ENCODE data around the gene LRRFIP1.
"Not testable (repeated sequence)": the region's sequence is repeated elsewhere in the genome, so short reads cannot be mapped to it uniquely, and the experiment has no call there.

LRRFIP1 gene

GRCh38 chr2:237743561-237744269 lies 116.3 kb downstream of the LRRFIP1 start:
- peaks cover 61% of the 10 kb centered on the region for H3K4me1 ChIP-seq (ENCODE audit: insufficient read depth, low read length)
- H3K36me3 ChIP-seq (ENCODE audit: insufficient read depth, low read length): peaks cover 10% of the 10 kb centered on the region
- H3K27ac ChIP-seq (ENCODE audit: low read depth, low read length): peak overlapping the region; percentile 10
- H3K9me3 ChIP-seq (ENCODE audit: low read length): no peaks in the 10 kb centered on the region
- H3K4me3 ChIP-seq (ENCODE audit: low read depth in 1 of 2, low read length in 2 of 2): no peak overlapping the region
- H3K9ac ChIP-seq (ENCODE audit: low read length): no peak overlapping the region
- H3K27me3 ChIP-seq (ENCODE audit: control insufficient read depth in 1 of 2, insufficient read depth in 2 of 2, low read length in 2 of 2): no peaks in the 10 kb centered on the region

GRCh38 chr2:237744270-237744612 lies 116.9 kb downstream of the LRRFIP1 start:
- Histone ChIP-seq H3K4me3 (ENCODE audit: low read depth in 1 of 2, low read length in 2 of 2) (no peak overlapping the region), H3K27me3 (ENCODE audit: control insufficient read depth in 1 of 2, insufficient read depth in 2 of 2, low read length in 2 of 2) (no peaks in the 10 kb centered on the region), H3K36me3 (ENCODE audit: insufficient read depth, low read length) (peaks cover 15% of the 10 kb centered on the region), H3K9me3 (ENCODE audit: low read length) (no peaks in the 10 kb centered on the region), H3K9ac (ENCODE audit: low read length) (no peak overlapping the region), H3K4me1 (ENCODE audit: insufficient read depth, low read length) (peaks cover 56% of the 10 kb centered on the region), H3K27ac (ENCODE audit: low read depth, low read length) (no peak overlapping the region)

GRCh38 chr2:237744613-237745249 lies 117.3 kb downstream of the LRRFIP1 start:
- H3K9ac ChIP-seq (ENCODE audit: low read length): no peak overlapping the region
- no peak overlapping the region for H3K4me3 ChIP-seq (ENCODE audit: low read depth in 1 of 2, low read length in 2 of 2)
- no peaks in the 10 kb centered on the region for H3K9me3 ChIP-seq (ENCODE audit: low read length)
- H3K27me3 ChIP-seq (ENCODE audit: control insufficient read depth in 1 of 2, insufficient read depth in 2 of 2, low read length in 2 of 2): no peaks in the 10 kb centered on the region
- H3K27ac ChIP-seq (ENCODE audit: low read depth, low read length): no peak overlapping the region
- H3K4me1 ChIP-seq (ENCODE audit: insufficient read depth, low read length): peaks cover 51% of the 10 kb centered on the region
- H3K36me3 ChIP-seq (ENCODE audit: insufficient read depth, low read length): peaks cover 20% of the 10 kb centered on the region

- Histone ChIP-seq H3K9ac (ENCODE audit: low read length) (no peak overlapping the region), H3K9me3 (ENCODE audit: low read length) (no peaks in the 10 kb centered on the region), H3K27ac (ENCODE audit: low read depth, low read length) (no peak overlapping the region), H3K4me1 (ENCODE audit: insufficient read depth, low read length) (peaks cover 46% of the 10 kb centered on the region), H3K27me3 (ENCODE audit: control insufficient read depth in 1 of 2, insufficient read depth in 2 of 2, low read length in 2 of 2) (no peaks in the 10 kb centered on the region), H3K4me3 (ENCODE audit: low read depth in 1 of 2, low read length in 2 of 2) (no peak overlapping the region), H3K36me3 (ENCODE audit: insufficient read depth, low read length) (peaks cover 23% of the 10 kb centered on the region)
Observed at GRCh38 chr2:237745250-237745613, 117.8 kb downstream of the LRRFIP1 start.

- Histone ChIP-seq H3K4me1 (ENCODE audit: insufficient read depth, low read length) (peaks cover 34% of the 10 kb centered on the region), H3K4me3 (ENCODE audit: low read depth in 1 of 2, low read length in 2 of 2) (no peak overlapping the region), H3K36me3 (ENCODE audit: insufficient read depth, low read length) (peaks cover 27% of the 10 kb centered on the region), H3K27me3 (ENCODE audit: control insufficient read depth in 1 of 2, insufficient read depth in 2 of 2, low read length in 2 of 2) (no peaks in the 10 kb centered on the region), H3K9ac (ENCODE audit: low read length) (no peak overlapping the region), H3K9me3 (ENCODE audit: low read length) (no peaks in the 10 kb centered on the region), H3K27ac (ENCODE audit: low read depth, low read length) (no peak overlapping the region)
Observed at GRCh38 chr2:237746302-237747080, 119.1 kb downstream of the LRRFIP1 start.

- Histone ChIP-seq H3K27ac (ENCODE audit: low read depth, low read length) (no peak overlapping the region), H3K36me3 (ENCODE audit: insufficient read depth, low read length) (peaks cover 31% of the 10 kb centered on the region), H3K27me3 (ENCODE audit: control insufficient read depth in 1 of 2, insufficient read depth in 2 of 2, low read length in 2 of 2) (no peaks in the 10 kb centered on the region), H3K9me3 (ENCODE audit: low read length) (no peaks in the 10 kb centered on the region), H3K9ac (ENCODE audit: low read length) (no peak overlapping the region), H3K4me1 (ENCODE audit: insufficient read depth, low read length) (peaks cover 31% of the 10 kb centered on the region), H3K4me3 (ENCODE audit: low read depth in 1 of 2, low read length in 2 of 2) (no peak overlapping the region)
Observed at GRCh38 chr2:237747189-237747588, 119.8 kb downstream of the LRRFIP1 start.

GRCh38 chr2:237749002-237749401 lies 121.6 kb downstream of the LRRFIP1 start:
- Histone ChIP-seq H3K27me3 (ENCODE audit: control insufficient read depth in 1 of 2, insufficient read depth in 2 of 2, low read length in 2 of 2) (no peaks in the 10 kb centered on the region), H3K36me3 (ENCODE audit: insufficient read depth, low read length) (peaks cover 45% of the 10 kb centered on the region), H3K4me1 (ENCODE audit: insufficient read depth, low read length) (peaks cover 17% of the 10 kb centered on the region), H3K9me3 (ENCODE audit: low read length) (no peaks in the 10 kb centered on the region), H3K4me3 (ENCODE audit: low read depth in 1 of 2, low read length in 2 of 2) (no peak overlapping the region), H3K27ac (ENCODE audit: low read depth, low read length) (no peak overlapping the region), H3K9ac (ENCODE audit: low read length) (no peak overlapping the region)

- Histone ChIP-seq H3K36me3 (ENCODE audit: insufficient read depth, low read length) (peaks cover 54% of the 10 kb centered on the region), H3K27ac (ENCODE audit: low read depth, low read length) (no peak overlapping the region), H3K27me3 (ENCODE audit: control insufficient read depth in 1 of 2, insufficient read depth in 2 of 2, low read length in 2 of 2) (no peaks in the 10 kb centered on the region), H3K9me3 (ENCODE audit: low read length) (no peaks in the 10 kb centered on the region), H3K4me1 (ENCODE audit: insufficient read depth, low read length) (peaks cover 8% of the 10 kb centered on the region), H3K4me3 (ENCODE audit: low read depth in 1 of 2, low read length in 2 of 2) (no peak overlapping the region), H3K9ac (ENCODE audit: low read length) (no peak overlapping the region)
Observed at GRCh38 chr2:237749961-237750360, 122.6 kb downstream of the LRRFIP1 start.

GRCh38 chr2:237750441-237750840 lies 123.1 kb downstream of the LRRFIP1 start:
- H3K36me3 ChIP-seq (ENCODE audit: insufficient read depth, low read length): peaks cover 59% of the 10 kb centered on the region
- not testable (repeated sequence) for H3K9me3 ChIP-seq (ENCODE audit: low read length); H3K4me1 ChIP-seq (ENCODE audit: insufficient read depth, low read length); H3K27ac ChIP-seq (ENCODE audit: low read depth, low read length); H3K4me3 ChIP-seq (ENCODE audit: low read depth in 1 of 2, low read length in 2 of 2); H3K9ac ChIP-seq (ENCODE audit: low read length); H3K27me3 ChIP-seq (ENCODE audit: control insufficient read depth in 1 of 2, insufficient read depth in 2 of 2, low read length in 2 of 2)

- peaks cover 72% of the 10 kb centered on the region for H3K36me3 ChIP-seq (ENCODE audit: insufficient read depth, low read length)
- H3K9me3 ChIP-seq (ENCODE audit: low read length): no peaks in the 10 kb centered on the region
Observed at GRCh38 chr2:237752761-237753165, 125.4 kb downstream of the LRRFIP1 start.

GRCh38 chr2:237754182-237754581 lies 126.8 kb downstream of the LRRFIP1 start:
- Histone ChIP-seq H3K27me3 (ENCODE audit: control insufficient read depth in 1 of 2, insufficient read depth in 2 of 2, low read length in 2 of 2) (no peaks in the 10 kb centered on the region), H3K27ac (ENCODE audit: low read depth, low read length) (no peak overlapping the region), H3K4me3 (ENCODE audit: low read depth in 1 of 2, low read length in 2 of 2) (no peak overlapping the region), H3K9me3 (ENCODE audit: low read length) (no peaks in the 10 kb centered on the region), H3K36me3 (ENCODE audit: insufficient read depth, low read length) (peaks cover 76% of the 10 kb centered on the region), H3K9ac (ENCODE audit: low read length) (no peak overlapping the region), H3K4me1 (ENCODE audit: insufficient read depth, low read length) (no peaks in the 10 kb centered on the region)

More at GRCh38 chr2:237752761-237753165, 125.4 kb downstream of the LRRFIP1 start:
- Histone ChIP-seq H3K4me1 (ENCODE audit: insufficient read depth, low read length) (no peaks in the 10 kb centered on the region), H3K27me3 (ENCODE audit: control insufficient read depth in 1 of 2, insufficient read depth in 2 of 2, low read length in 2 of 2) (no peaks in the 10 kb centered on the region), H3K4me3 (ENCODE audit: low read depth in 1 of 2, low read length in 2 of 2) (no peak overlapping the region), H3K27ac (ENCODE audit: low read depth, low read length) (no peak overlapping the region), H3K9ac (ENCODE audit: low read length) (no peak overlapping the region)
